Measurements from ENCODE around the gene ONECUT1.

ONECUT1 gene

DNA sequence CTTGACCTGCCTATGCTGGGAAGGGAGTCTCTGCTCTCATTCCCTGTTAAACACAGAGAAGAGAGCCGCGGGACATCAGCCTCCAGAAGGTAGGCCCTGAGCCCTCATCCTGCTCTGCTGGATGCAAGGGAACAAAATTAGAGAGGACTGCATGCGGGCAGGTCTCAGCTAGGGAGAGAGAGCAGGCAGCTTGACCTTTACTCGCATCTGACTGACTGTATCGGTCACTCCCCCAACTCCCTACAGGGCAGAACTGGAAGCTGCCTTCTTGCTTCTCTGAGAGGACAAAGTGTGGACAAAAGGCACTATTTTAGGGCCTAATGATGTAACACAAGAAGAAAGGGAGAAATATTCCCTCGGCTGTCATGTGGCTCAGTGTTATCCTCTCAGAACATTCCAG lies 72.2 kb downstream of the ONECUT1 start:
- H3K9ac ChIP-seq (ENCODE audit: low read depth in 1 of 2, low read length in 2 of 2): no peak overlapping the region
- no peak overlapping the region for H3K4me3 ChIP-seq (ENCODE audit: low read length in 2 of 2)
- no peak overlapping the region for H3K27ac ChIP-seq (ENCODE audit: low read depth in 2 of 2, low read length in 2 of 2)
- H3K4me1 ChIP-seq (ENCODE audit: control insufficient read depth in 2 of 2, insufficient read depth in 2 of 2, low read length in 2 of 2): no peaks in the 10 kb centered on the region
- no peaks in the 10 kb centered on the region for H3K9me3 ChIP-seq (ENCODE audit: control insufficient read depth in 2 of 2, low read length in 2 of 2)
- H3K27me3 ChIP-seq (ENCODE audit: control insufficient read depth in 2 of 2, insufficient read depth in 2 of 2, low read length in 2 of 2): no peaks in the 10 kb centered on the region
- no peaks in the 10 kb centered on the region for H3K36me3 ChIP-seq (ENCODE audit: control insufficient read depth in 2 of 2, insufficient read depth in 2 of 2, low read length in 2 of 2)

GRCh38 chr15:52717481-52717880 lies 72.7 kb downstream of the ONECUT1 start:
- H3K9ac ChIP-seq (ENCODE audit: low read depth in 1 of 2, low read length in 2 of 2): no peak overlapping the region
- no peak overlapping the region for H3K27ac ChIP-seq (ENCODE audit: low read depth in 2 of 2, low read length in 2 of 2)
- H3K4me3 ChIP-seq (ENCODE audit: low read length in 2 of 2): no peak overlapping the region
- no peaks in the 10 kb centered on the region for H3K27me3 ChIP-seq (ENCODE audit: control insufficient read depth in 2 of 2, insufficient read depth in 2 of 2, low read length in 2 of 2)
- no peaks in the 10 kb centered on the region for H3K36me3 ChIP-seq (ENCODE audit: control insufficient read depth in 2 of 2, insufficient read depth in 2 of 2, low read length in 2 of 2)
- H3K4me1 ChIP-seq (ENCODE audit: control insufficient read depth in 2 of 2, insufficient read depth in 2 of 2, low read length in 2 of 2): no peaks in the 10 kb centered on the region
- no peaks in the 10 kb centered on the region for H3K9me3 ChIP-seq (ENCODE audit: control insufficient read depth in 2 of 2, low read length in 2 of 2)

- no peaks in the 10 kb centered on the region for H3K27me3 ChIP-seq (ENCODE audit: control insufficient read depth in 2 of 2, insufficient read depth in 2 of 2, low read length in 2 of 2)
- no peaks in the 10 kb centered on the region for H3K4me1 ChIP-seq (ENCODE audit: control insufficient read depth in 2 of 2, insufficient read depth in 2 of 2, low read length in 2 of 2)
- no peak overlapping the region for H3K9ac ChIP-seq (ENCODE audit: low read depth in 1 of 2, low read length in 2 of 2)
- H3K36me3 ChIP-seq (ENCODE audit: control insufficient read depth in 2 of 2, insufficient read depth in 2 of 2, low read length in 2 of 2): no peaks in the 10 kb centered on the region
- H3K27ac ChIP-seq (ENCODE audit: low read depth in 2 of 2, low read length in 2 of 2): no peak overlapping the region
- no peak overlapping the region for H3K4me3 ChIP-seq (ENCODE audit: low read length in 2 of 2)
- H3K9me3 ChIP-seq (ENCODE audit: control insufficient read depth in 2 of 2, low read length in 2 of 2): no peaks in the 10 kb centered on the region
Measured at GRCh38 chr15:52716536-52716935, 73.6 kb downstream of the ONECUT1 start.

- no peaks in the 10 kb centered on the region for H3K4me1 ChIP-seq (ENCODE audit: control insufficient read depth in 2 of 2, insufficient read depth in 2 of 2, low read length in 2 of 2)
- no peak overlapping the region for H3K9ac ChIP-seq (ENCODE audit: low read depth in 1 of 2, low read length in 2 of 2)
- H3K27ac ChIP-seq (ENCODE audit: low read depth in 2 of 2, low read length in 2 of 2): no peak overlapping the region
- no peaks in the 10 kb centered on the region for H3K27me3 ChIP-seq (ENCODE audit: control insufficient read depth in 2 of 2, insufficient read depth in 2 of 2, low read length in 2 of 2)
- no peaks in the 10 kb centered on the region for H3K9me3 ChIP-seq (ENCODE audit: control insufficient read depth in 2 of 2, low read length in 2 of 2)
- H3K36me3 ChIP-seq (ENCODE audit: control insufficient read depth in 2 of 2, insufficient read depth in 2 of 2, low read length in 2 of 2): no peaks in the 10 kb centered on the region
- no peak overlapping the region for H3K4me3 ChIP-seq (ENCODE audit: low read length in 2 of 2)
Measured at GRCh38 chr15:52715411-52715810, 74.7 kb downstream of the ONECUT1 start.

DNA sequence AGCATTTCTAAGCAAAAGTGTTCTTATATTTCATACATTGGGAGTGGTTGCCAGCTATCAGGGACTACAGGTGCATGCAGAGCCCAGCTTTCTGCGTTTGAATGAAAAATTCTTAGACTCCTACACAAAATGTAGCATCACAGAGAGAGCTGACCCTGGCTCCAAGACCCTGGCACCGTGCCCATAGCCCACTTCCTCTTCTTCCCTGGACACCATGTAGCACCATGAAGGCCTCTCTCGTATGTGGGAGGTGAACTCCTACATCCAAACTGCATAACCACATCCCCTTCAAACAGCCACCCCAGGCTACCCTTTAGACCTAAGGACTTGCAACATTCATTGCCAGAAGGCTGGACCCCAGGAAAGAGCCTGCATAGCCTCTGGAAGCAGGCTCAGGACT lies 75.2 kb downstream of the ONECUT1 start:
- H3K9ac ChIP-seq (ENCODE audit: low read depth in 1 of 2, low read length in 2 of 2): no peak overlapping the region
- H3K4me3 ChIP-seq (ENCODE audit: low read length in 2 of 2): no peak overlapping the region
- H3K4me1 ChIP-seq (ENCODE audit: control insufficient read depth in 2 of 2, insufficient read depth in 2 of 2, low read length in 2 of 2): no peaks in the 10 kb centered on the region
- H3K27ac ChIP-seq (ENCODE audit: low read depth in 2 of 2, low read length in 2 of 2): no peak overlapping the region
- no peaks in the 10 kb centered on the region for H3K36me3 ChIP-seq (ENCODE audit: control insufficient read depth in 2 of 2, insufficient read depth in 2 of 2, low read length in 2 of 2)
- no peaks in the 10 kb centered on the region for H3K27me3 ChIP-seq (ENCODE audit: control insufficient read depth in 2 of 2, insufficient read depth in 2 of 2, low read length in 2 of 2)
- no peaks in the 10 kb centered on the region for H3K9me3 ChIP-seq (ENCODE audit: control insufficient read depth in 2 of 2, low read length in 2 of 2)

DNA sequence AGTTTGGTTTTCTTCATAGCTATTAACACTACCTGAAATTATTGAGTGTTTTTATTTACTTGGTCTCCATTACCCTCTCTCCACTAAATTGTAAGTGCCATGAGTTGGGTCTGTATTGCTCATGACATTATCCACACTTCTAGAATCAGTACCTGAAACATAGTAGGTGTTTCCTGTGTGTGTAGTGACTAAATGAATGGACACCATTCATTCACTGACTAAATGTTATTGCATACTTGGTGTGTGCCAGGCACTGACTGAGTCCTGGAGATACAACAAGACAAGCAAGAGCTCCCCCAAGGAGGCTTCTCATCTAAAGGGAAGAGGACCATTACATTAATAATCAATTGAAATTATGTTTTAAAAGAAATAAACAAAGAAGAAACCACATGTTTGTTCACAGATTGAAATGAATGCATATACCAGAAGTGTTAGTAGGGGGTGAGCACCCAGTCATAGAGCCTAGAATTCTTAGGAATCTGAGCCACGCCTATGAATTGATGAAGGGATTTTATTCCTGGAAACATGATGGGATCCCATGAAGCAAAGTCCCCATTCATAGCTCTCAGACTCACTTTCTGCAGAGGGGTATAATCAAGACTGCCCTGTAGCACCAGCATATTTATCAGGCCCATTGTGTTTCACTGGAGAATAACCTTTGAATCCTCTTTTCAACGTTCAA lies 79.3 kb downstream of the ONECUT1 start:
- H3K27ac ChIP-seq (ENCODE audit: low read depth in 2 of 2, low read length in 2 of 2): no peak overlapping the region
- no peaks in the 10 kb centered on the region for H3K36me3 ChIP-seq (ENCODE audit: control insufficient read depth in 2 of 2, insufficient read depth in 2 of 2, low read length in 2 of 2)
- peaks cover 3 to 9% of the 10 kb centered on the region in 2 donors for H3K4me1 ChIP-seq (ENCODE audit: control insufficient read depth in 2 of 2, insufficient read depth in 2 of 2, low read length in 2 of 2)
- no peaks in the 10 kb centered on the region for H3K9me3 ChIP-seq (ENCODE audit: control insufficient read depth in 2 of 2, low read length in 2 of 2)
- H3K27me3 ChIP-seq (ENCODE audit: control insufficient read depth in 2 of 2, insufficient read depth in 2 of 2, low read length in 2 of 2): no peaks in the 10 kb centered on the region
- H3K9ac ChIP-seq (ENCODE audit: low read depth in 1 of 2, low read length in 2 of 2): no peak overlapping the region
- H3K4me3 ChIP-seq (ENCODE audit: low read length in 2 of 2): no peak overlapping the region

GRCh38 chr15:52710050-52710707 lies 80.0 kb downstream of the ONECUT1 start:
- H3K27ac ChIP-seq (ENCODE audit: low read depth in 2 of 2, low read length in 2 of 2): no peak overlapping the region
- no peaks in the 10 kb centered on the region for H3K36me3 ChIP-seq (ENCODE audit: control insufficient read depth in 2 of 2, insufficient read depth in 2 of 2, low read length in 2 of 2)
- H3K4me1 ChIP-seq (ENCODE audit: control insufficient read depth in 2 of 2, insufficient read depth in 2 of 2, low read length in 2 of 2): peaks cover 3 to 9% of the 10 kb centered on the region in 2 donors
- H3K27me3 ChIP-seq (ENCODE audit: control insufficient read depth in 2 of 2, insufficient read depth in 2 of 2, low read length in 2 of 2): no peaks in the 10 kb centered on the region
- H3K9ac ChIP-seq (ENCODE audit: low read depth in 1 of 2, low read length in 2 of 2): no peak overlapping the region
- H3K9me3 ChIP-seq (ENCODE audit: control insufficient read depth in 2 of 2, low read length in 2 of 2): no peaks in the 10 kb centered on the region
- H3K4me3 ChIP-seq (ENCODE audit: low read length in 2 of 2): no peak overlapping the region

GRCh38 chr15:52709187-52709981 lies 80.8 kb downstream of the ONECUT1 start:
- no peak overlapping the region for H3K9ac ChIP-seq (ENCODE audit: low read depth in 1 of 2, low read length in 2 of 2)
- no peaks in the 10 kb centered on the region for H3K27me3 ChIP-seq (ENCODE audit: control insufficient read depth in 2 of 2, insufficient read depth in 2 of 2, low read length in 2 of 2)
- peaks cover 3 to 9% of the 10 kb centered on the region in 2 donors for H3K4me1 ChIP-seq (ENCODE audit: control insufficient read depth in 2 of 2, insufficient read depth in 2 of 2, low read length in 2 of 2)
- H3K4me3 ChIP-seq (ENCODE audit: low read length in 2 of 2): peak overlapping the region; percentile 51 to 66
- H3K9me3 ChIP-seq (ENCODE audit: control insufficient read depth in 2 of 2, low read length in 2 of 2): no peaks in the 10 kb centered on the region
- no peak overlapping the region for H3K27ac ChIP-seq (ENCODE audit: low read depth in 2 of 2, low read length in 2 of 2)
- no peaks in the 10 kb centered on the region for H3K36me3 ChIP-seq (ENCODE audit: control insufficient read depth in 2 of 2, insufficient read depth in 2 of 2, low read length in 2 of 2)

Data from mucosa of rectum (tissue), 2 donors.